ENCODE measurements around the gene GCSAML. TPM values are rescaled to one million over a fixed set of nuclear protein-coding genes. Genes with fewer than 3 reads are reported as not detected.

The GCSAML gene
- total RNA-seq, 1 donor: not detected

- TF ChIP-seq CTCF (IDR thresholded peaks at IDR 0.05; ENCODE audit: insufficient read depth, low read depth, low read length): no peak
- peak; percentile 10 for DNase-seq (ENCODE audit: low read depth)
- no peak overlapping the region for H3K4me3 ChIP-seq (ENCODE audit: low read depth, low read length)
Observed at GRCh38 chr1:247540581-247540980, 8.4 kb upstream of the GCSAML start.

GRCh38 chr1:247542811-247543210 is 6.1 kb upstream of the GCSAML start:
- no peak for TF ChIP-seq CTCF (IDR thresholded peaks at IDR 0.05; ENCODE audit: insufficient read depth, low read depth, low read length)
- no peak for DNase-seq (ENCODE audit: low read depth)
- no peak overlapping the region for H3K4me3 ChIP-seq (ENCODE audit: low read depth, low read length)

- TF ChIP-seq CTCF (IDR thresholded peaks at IDR 0.05; ENCODE audit: insufficient read depth, low read depth, low read length): no peak
- no peak overlapping the region for H3K4me3 ChIP-seq (ENCODE audit: low read depth, low read length)
- no peak for DNase-seq (ENCODE audit: low read depth)
Observed at GRCh38 chr1:247548092-247548491, 842 bp upstream of the GCSAML start.

GRCh38 chr1:247551721-247552120 is 2.8 kb downstream of the GCSAML start:
- TF ChIP-seq CTCF (IDR thresholded peaks at IDR 0.05; ENCODE audit: insufficient read depth, low read depth, low read length): no peak
- no peak overlapping the region for H3K4me3 ChIP-seq (ENCODE audit: low read depth, low read length)
- DNase-seq (ENCODE audit: low read depth): peak; percentile 74

- no peak for DNase-seq (ENCODE audit: low read depth)
- no peak for TF ChIP-seq CTCF (IDR thresholded peaks at IDR 0.05; ENCODE audit: insufficient read depth, low read depth, low read length)
- H3K4me3 ChIP-seq (ENCODE audit: low read depth, low read length): no peak overlapping the region
Observed at GRCh38 chr1:247552231-247552630, 3.3 kb downstream of the GCSAML start.

- no peak for DNase-seq (ENCODE audit: low read depth)
- no peak overlapping the region for H3K4me3 ChIP-seq (ENCODE audit: low read depth, low read length)
- TF ChIP-seq CTCF (IDR thresholded peaks at IDR 0.05; ENCODE audit: insufficient read depth, low read depth, low read length): no peak
Observed at GRCh38 chr1:247557926-247558674, 9.2 kb downstream of the GCSAML start.

- TF ChIP-seq CTCF (IDR thresholded peaks at IDR 0.05; ENCODE audit: insufficient read depth, low read depth, low read length): no peak
- H3K4me3 ChIP-seq (ENCODE audit: low read depth, low read length): no peak overlapping the region
- no peak for DNase-seq (ENCODE audit: low read depth)
Observed at GRCh38 chr1:247561711-247562110, 12.8 kb downstream of the GCSAML start.

All from fibroblast of villous mesenchyme (primary cell).